H1 (cell line): Measurements from ENCODE around the gene ZNF280C. TPM values are rescaled to one million over a fixed set of nuclear protein-coding genes. Genes with fewer than 3 reads are reported as not detected.
A peak's percentile ranks its signal among the peaks of the same experiment; 100 is the strongest.

Source experiments
- CTCF ChIA-PET: fragments of 300-600 bp; sonication (Branson Sonifier 250); formaldehyde crosslinking; loops from one replicate; lab custom pipeline; 2021; ENCODE audit not compliant: partially characterized antibody; lab: Charles Lee
- POLR2A ChIA-PET: fragments of 300-600 bp; sonication (Branson Sonifier 250); formaldehyde crosslinking; loops from one replicate; lab custom pipeline; 2021; ENCODE audit warnings: inconsistent platforms; ENCODE audit not compliant: partially characterized antibody; lab: Charles Lee
- DNase-seq, 2 experiments: peaks; one replicate each; pipeline versions ENCODE4 v3.0.0 to v3.0.0-alpha.2; 2010 to 2022; ENCODE audit warnings: low spot score in 2 of 2, low read depth in 1 of 2, mixed read lengths in 1 of 2
- FAIRE-seq: peaks from 2 replicates; lab custom pipeline; 2011; peaks lifted over from hg19 to GRCh38; lab: Jason Lieb, UNC
- H2AFZ ChIP-seq: 2 replicates; pipeline ENCODE4 v1.8.1; 2012; ENCODE audit warnings: low read length, inconsistent platforms
- H2AK5ac ChIP-seq: 2 replicates; pipeline ENCODE4 v1.6.1; 2013; ENCODE audit warnings: low read depth, low read length
- H2BK120ac ChIP-seq: replicated peaks from 2 replicates; pipeline ENCODE3; 2013; ENCODE audit warnings: low read depth, low read length, inconsistent platforms
- H2BK12ac ChIP-seq: 2 replicates; pipeline ENCODE4 v1.6.1; 2013; ENCODE audit warnings: low read depth, low read length
- H2BK15ac ChIP-seq: 2 replicates; pipeline ENCODE4 v1.6.1; 2013; ENCODE audit warnings: low read length
- H2BK20ac ChIP-seq: 2 replicates; pipeline ENCODE4 v1.6.1; 2013; ENCODE audit warnings: low read length
- H2BK5ac ChIP-seq: 2 replicates; pipeline ENCODE4 v1.6.1; 2013; ENCODE audit warnings: low read depth, low read length
- H3K14ac ChIP-seq: 2 replicates; pipeline ENCODE4 v1.6.1; 2013; ENCODE audit warnings: inconsistent platforms; ENCODE audit not compliant: insufficient read length
- H3K18ac ChIP-seq: 2 replicates; pipeline ENCODE4 v1.6.1; 2013; ENCODE audit warnings: low read length; ENCODE audit errors: extremely low read depth
- H3K23ac ChIP-seq: 2 replicates; pipeline ENCODE4 v1.6.1; 2013; ENCODE audit warnings: inconsistent platforms; ENCODE audit not compliant: insufficient read length
- H3K23me2 ChIP-seq: 2 replicates; pipeline ENCODE4 v1.6.1; 2013; ENCODE audit warnings: low read depth, low read length
- H3K27ac ChIP-seq: 2 replicates; pipeline ENCODE4 v1.6.1; 2011; ENCODE audit warnings: low read depth, low read length, inconsistent platforms
- H3K27me3 ChIP-seq, 4 experiments: replicated peaks in 1 of 4; 1 replicate in 1 of 4; 2 replicates in 3 of 4; pipeline versions ENCODE4 v1.6.1 to v1.8.1; 2011 to 2013; ENCODE audit warnings: low read length in 3 of 4, mild to moderate bottlenecking in 3 of 4, inconsistent platforms in 2 of 4, mixed read lengths in 2 of 4, moderate library complexity in 1 of 4; ENCODE audit not compliant: control insufficient read depth in 3 of 4, insufficient read depth in 3 of 4; ENCODE audit errors: extremely low read depth in 1 of 4
- H3K36me3 ChIP-seq, 4 experiments: 2 replicates each; pipeline versions ENCODE4 v1.6.1 to v1.8.1; 2011 to 2013; ENCODE audit warnings: mild to moderate bottlenecking in 4 of 4, low read length in 3 of 4, moderate library complexity in 2 of 4, control low read depth in 1 of 4, inconsistent platforms in 1 of 4; ENCODE audit not compliant: insufficient read depth in 4 of 4, control insufficient read depth in 2 of 4
- H3K4ac ChIP-seq: replicated peaks from 2 replicates; pipeline ENCODE3; 2013; ENCODE audit warnings: low read length, low read depth, mixed read lengths, inconsistent platforms; ENCODE audit not compliant: insufficient read length
- H3K4me1 ChIP-seq, 4 experiments: replicated peaks in 1 of 4; 1 replicate in 1 of 4; 2 replicates in 3 of 4; pipeline versions ENCODE4 v1.6.1 to v1.8.1; 2011 to 2013; ENCODE audit warnings: low read length in 3 of 4, inconsistent platforms in 2 of 4, mixed read lengths in 1 of 4; ENCODE audit not compliant: insufficient read depth in 4 of 4, control insufficient read depth in 3 of 4
- H3K4me2 ChIP-seq, 2 experiments: 2 replicates each; pipeline versions ENCODE4 v1.6.1 to v1.8.1; 2011 to 2013; ENCODE audit warnings: low read depth in 2 of 2, low read length in 2 of 2, control low read depth in 1 of 2, inconsistent platforms in 1 of 2, mild to moderate bottlenecking in 1 of 2; ENCODE audit not compliant: insufficient read depth in 1 of 2
- H3K4me3 ChIP-seq, 4 experiments: fragments of 200-600, 300-600 bp in 1 of 4; sonication (generic), shearing (Covaris generic), sonication (Bioruptor Twin) in 1 of 4; 2 replicates each; pipeline versions ENCODE4 v1.5.1 to v1.8.1; 2011 to 2016; ENCODE audit warnings: low read length in 4 of 4, low read depth in 3 of 4, control low read depth in 2 of 4, inconsistent platforms in 2 of 4, mild to moderate bottlenecking in 2 of 4, mixed read lengths in 1 of 4, moderate library complexity in 1 of 4; ENCODE audit not compliant: insufficient read depth in 2 of 4; ENCODE audit errors: extremely low read depth in 1 of 4
- H3K56ac ChIP-seq: replicated peaks from 2 replicates; pipeline ENCODE3; 2013; ENCODE audit warnings: low read depth, mild to moderate bottlenecking, mixed read lengths, low read length, inconsistent platforms; ENCODE audit not compliant: insufficient read length
- H3K79me1 ChIP-seq: 2 replicates; pipeline ENCODE4 v1.6.1; 2013; ENCODE audit warnings: low read depth, low read length, control low read depth
- H3K79me2 ChIP-seq, 2 experiments: 2 replicates each; pipeline versions ENCODE4 v1.6.1 to v1.8.1; 2012 to 2013; ENCODE audit warnings: low read length in 2 of 2, mild to moderate bottlenecking in 2 of 2, inconsistent platforms in 1 of 2; ENCODE audit not compliant: insufficient read depth in 2 of 2, control insufficient read depth in 1 of 2
- H3K9ac ChIP-seq, 4 experiments: replicated peaks in 1 of 4; 1 replicate in 1 of 4; 2 replicates in 3 of 4; pipeline versions ENCODE4 v1.6.1 to v1.8.1; 2011 to 2013; ENCODE audit warnings: low read depth in 3 of 4, low read length in 3 of 4, control low read depth in 2 of 4, mild to moderate bottlenecking in 2 of 4, moderate library complexity in 2 of 4, inconsistent platforms in 1 of 4; ENCODE audit errors: extremely low read depth in 1 of 4
- H3K9me3 ChIP-seq, 2 experiments: 2 replicates each; pipeline versions ENCODE4 v1.6.1 to v1.8.1; 2012 to 2013; ENCODE audit warnings: mild to moderate bottlenecking in 2 of 2, moderate library complexity in 2 of 2, control low read depth in 1 of 2, inconsistent platforms in 1 of 2, low read depth in 1 of 2, low read length in 1 of 2, mixed read lengths in 1 of 2; ENCODE audit not compliant: insufficient read depth in 2 of 2
- H4K20me1 ChIP-seq, 2 experiments: replicated peaks in 1 of 2; 2 replicates each; pipeline versions ENCODE3 to v1.8.1; 2011 to 2013; ENCODE audit warnings: inconsistent platforms in 2 of 2, low read length in 2 of 2, mild to moderate bottlenecking in 1 of 2; ENCODE audit not compliant: insufficient read depth in 2 of 2, control insufficient read depth in 1 of 2
- H4K5ac ChIP-seq: 2 replicates; pipeline ENCODE4 v1.6.1; 2013; ENCODE audit warnings: low read length, low read depth, mixed read lengths, inconsistent platforms; ENCODE audit not compliant: insufficient read length
- H4K8ac ChIP-seq: 2 replicates; pipeline ENCODE4 v1.8.0; 2013; ENCODE audit warnings: mild to moderate bottlenecking, moderate library complexity, low read length, inconsistent platforms; ENCODE audit not compliant: insufficient read depth; ENCODE audit errors: extremely low read depth
- H4K91ac ChIP-seq: replicated peaks from 2 replicates; pipeline ENCODE3; 2013; ENCODE audit warnings: low read length, mixed read lengths, inconsistent platforms; ENCODE audit not compliant: insufficient read length
- ATF2 ChIP-seq: IDR thresholded peaks from 2 replicates; pipeline ENCODE4 v1.6.1; 2012; ENCODE audit warnings: low read length, inconsistent platforms
- CBX8 ChIP-seq: fragments of 300-800, 300-1000 bp; sonication (generic); IDR thresholded peaks from 2 replicates; pipeline ENCODE4 v1.7.1; 2016; ENCODE audit warnings: low read depth, low read length, borderline replicate concordance
- CHD1 ChIP-seq: IDR thresholded peaks from 2 replicates; pipeline ENCODE4 v1.6.1; 2012; ENCODE audit warnings: low read depth, low read length, improper control_type of control experiment
- PHF8 ChIP-seq: fragments of 200-600 bp; sonication (generic); conservative IDR thresholded peaks from 2 replicates; pipeline ENCODE4 v1.7.1; 2012; ENCODE audit warnings: low read depth, mild to moderate bottlenecking, inconsistent platforms, low read length, moderate library complexity
- RBBP5 ChIP-seq: IDR thresholded peaks from 2 replicates; pipeline ENCODE4 v1.7.1; 2012; ENCODE audit warnings: low read depth, mild to moderate bottlenecking, inconsistent platforms, low read length, moderate library complexity, borderline replicate concordance
- SIN3A ChIP-seq, 2 experiments: IDR thresholded peaks in 1 of 2; conservative IDR thresholded peaks in 1 of 2; 2 replicates each; pipeline ENCODE4 v1.6.1; 2011 to 2012; ENCODE audit warnings: low read length in 2 of 2, improper control_type of control experiment in 1 of 2, low read depth in 1 of 2, mild to moderate bottlenecking in 1 of 2
- TAF7 ChIP-seq: optimal IDR thresholded peaks from 2 replicates; pipeline ENCODE3; 2011; ENCODE audit warnings: low read depth, mild to moderate bottlenecking, inconsistent platforms, low read length, moderate library complexity, borderline replicate concordance
- WGBS, 2 experiments: shearing (Covaris generic) in 1 of 2; methylation state at CpG; one replicate each; pipeline versions ENCODE4 v1.1.6 to v1.1.7; 2013 to 2015; ENCODE audit warnings: low lambda C conversion rate in 2 of 2, mixed read lengths in 2 of 2, inconsistent platforms in 1 of 2, low coverage in 1 of 2, missing lambda C conversion rate in 1 of 2; ENCODE audit not compliant: insufficient replicate concordance in 2 of 2, insufficient coverage in 1 of 2, insufficient read length in 1 of 2; ENCODE audit errors: extremely low coverage in 1 of 2, missing lambda C conversion rate in 1 of 2; 5-methylcytosine and 5-hydroxymethylcytosine counted together
- polyA plus RNA-seq, 7 experiments: library from polyadenylated mRNA; depleted of rRNA in 3 of 7; stranded (reverse) in 5 of 7; unstranded in 2 of 7; fragments of >200 nt in 5 of 7; fragments of 200-250 nt in 2 of 7; gene quantifications; 1 replicate in 5 of 7; 2 replicates in 1 of 7; 4 replicates in 1 of 7; pipeline versions ENCODE4 v1.2.1 to v1.2.3, GENCODE V29; 2011 to 2013; ENCODE audit warnings: missing spikeins in 2 of 7, mixed read lengths in 2 of 7
- total RNA-seq: library from RNA; stranded (reverse); fragmentation: NEBNext Ultra II Directional; extraction: Animal tissue kit (Norgen Biotek cat#: 25700); gene quantifications from 2 replicates; pipeline ENCODE4 v1.2.1, GENCODE V29; 2021

ZNF280C gene
- total and polyA plus RNA-seq, 2 of the 8 experiments (the other 6 are each of a cell fraction or from before 2014, with no cell fraction given) = 8.4 to 13.4 TPM

GRCh38 chrX:130285069-130285620 is 16.4 kb upstream of the ZNF280C start:
- Histone ChIP-seq H3K79me1 (no peaks in the 10 kb centered on the region), H3K36me3 (no peaks in the 10 kb centered on the region), H2BK15ac (no peak overlapping the region), H4K8ac (no peak overlapping the region), H3K27me3 (no peaks in the 10 kb centered on the region), H2BK120ac (no peak overlapping the region), H3K27ac (no peak overlapping the region), H2BK12ac (no peak overlapping the region), H3K14ac (no peak overlapping the region), H3K9me3 (no peaks in the 10 kb centered on the region), H2AFZ (no peak overlapping the region), H2AK5ac (no peak overlapping the region), H4K91ac (no peak overlapping the region), H2BK20ac (no peak overlapping the region), H3K4me2 (no peak overlapping the region), H3K23me2 (no peaks in the 10 kb centered on the region), H3K56ac (no peak overlapping the region), H3K9ac (no peak overlapping the region), H4K20me1 (no peaks in the 10 kb centered on the region), H4K5ac (no peak overlapping the region), H3K4me1 (peaks cover 0 to 2% (median 0%) of the 10 kb centered on the region in 4 experiments; a peak in 4 of 7 replicates), H3K4ac (no peak overlapping the region), H3K4me3 (no peak overlapping the region), H2BK5ac (no peak overlapping the region), H3K23ac (no peak overlapping the region), H3K79me2 (no peaks in the 10 kb centered on the region), H3K18ac (no peak overlapping the region)
- TF ChIP-seq SIN3A (conservative IDR thresholded peaks at IDR 0.05 in 1 of 2, IDR thresholded peaks at IDR 0.05 in 1 of 2; ENCODE audit: low read depth in 1 of 2, low read length in 2 of 2) (no peak), CHD1 (no peak), RBBP5 (no peak), ATF2 (no peak), CBX8 (no peak), TAF7 (no peak), PHF8 (no peak)
- CTCF ChIA-PET = interaction anchor here (1.0 kb wide), 2 partner anchors 55 to 109 kb away, joined by 3 read pairs; partner anchors contain the start of gene SLC25A14
- WGBS, 2 experiments = 87% methylated on average over 3 of the region's 3 CpGs; no CpG with 5 or more reads in 1 of the 2 experiments
- POLR2A ChIA-PET = interaction anchor here (1.7 kb wide), 1 partner anchor 17 kb away, joined by 6 read pairs; the partner anchor contains the start of gene ZNF280C
- FAIRE-seq (peak; percentile 45), DNase-seq (no peak)
